AG10803 (cell line): Measurements from ENCODE around the gene ZNF678.
A peak's percentile ranks its signal among the peaks of the same experiment; 100 is the strongest.

Experiments used
- DNase-seq: peaks from one replicate; pipeline ENCODE4 v3.0.0; 2010; ENCODE audit warnings: low read depth
- H3K4me3 ChIP-seq: 2 replicates; pipeline ENCODE4 v1.5.1; 2011; ENCODE audit warnings: mild to moderate bottlenecking, low read length, control low read depth
- CTCF ChIP-seq: conservative IDR thresholded peaks from 2 replicates; pipeline ENCODE4 v1.5.1; 2011; ENCODE audit warnings: mild to moderate bottlenecking, low read length, control low read depth, inconsistent platforms

ZNF678 gene

GRCh38 chr1:227563324-227564201 is at the start of gene ZNF678:
Gene ZNF678, plus strand, starts transcription at chr1:227563556. Its CDS starts 87,436 bp downstream, at chr1:227650992.
- peak; percentile 88 for DNase-seq
- no peak for TF ChIP-seq CTCF
- peak within 1 kb of the TSS; percentile 89 for H3K4me3 ChIP-seq

- DNase-seq, result no peak
- no peak overlapping the region for H3K4me3 ChIP-seq
- TF ChIP-seq CTCF, result no peak
These were observed 44.5 kb upstream of the ZNF678 start for GRCh38 chr1:227518876-227519275.

- no peak for TF ChIP-seq CTCF
- DNase-seq, result no peak
- H3K4me3 ChIP-seq, result no peak overlapping the region
These were observed 41.6 kb upstream of the ZNF678 start for GRCh38 chr1:227521782-227522181.

GRCh38 chr1:227526524-227526923 is 36.8 kb upstream of the ZNF678 start:
- H3K4me3 ChIP-seq, result no peak overlapping the region
- TF ChIP-seq CTCF, result no peak
- no peak for DNase-seq

- no peak for TF ChIP-seq CTCF
- DNase-seq, result no peak
- no peak overlapping the region for H3K4me3 ChIP-seq
These were observed 31.2 kb upstream of the ZNF678 start for GRCh38 chr1:227532019-227532619.

GRCh38 chr1:227540170-227541098 is 22.9 kb upstream of the ZNF678 start:
- no peak overlapping the region for H3K4me3 ChIP-seq
- DNase-seq, result no peak
- TF ChIP-seq CTCF, result no peak
